WTC11 (cell line): ENCODE data around the gene ZMIZ1. TPM values are rescaled to one million over a fixed set of nuclear protein-coding genes. Genes with fewer than 3 reads are reported as not detected.

Experiments used
- ATAC-seq: fragments of 200-7000 bp; cut with Tn5 transposase; 2 replicates; pipeline ENCODE4 v1.10.0; 2021; ENCODE audit warnings: mild to moderate bottlenecking, moderate library complexity
- CTCF ChIA-PET: fragments of 300-600 bp; sonication (Branson Sonifier 250); formaldehyde crosslinking; loops from one replicate; lab custom pipeline; 2021; ENCODE audit warnings: antibody characterized with exemption; lab: Charles Lee
- POLR2A ChIA-PET: fragments of 350-600 bp; sonication (Branson Sonifier 250); formaldehyde crosslinking; loops from one replicate; lab custom pipeline; 2021; ENCODE audit warnings: antibody characterized with exemption; lab: Charles Lee
- DNase-seq: peaks from one replicate; pipeline ENCODE4 v3.0.0; 2021; ENCODE audit warnings: low spot score
- H3K27ac Mint-ChIP-seq: 2 replicates; pipeline ENCODE4 v1.8.0; 2021; ENCODE audit warnings: mixed read lengths
- H3K27me3 Mint-ChIP-seq: 2 replicates; pipeline ENCODE4 v1.8.0; 2021; ENCODE audit warnings: low read depth, mild to moderate bottlenecking, moderate library complexity, mixed read lengths
- H3K36me3 Mint-ChIP-seq: 2 replicates; pipeline ENCODE4 v1.8.0; 2021; ENCODE audit warnings: mixed read lengths
- H3K4me1 Mint-ChIP-seq: 2 replicates; pipeline ENCODE4 v1.8.0; 2022; ENCODE audit warnings: mixed read lengths
- H3K4me3 Mint-ChIP-seq: 2 replicates; pipeline ENCODE4 v1.8.0; 2021; ENCODE audit warnings: mild to moderate bottlenecking, moderate library complexity, mixed read lengths
- H3K9me3 Mint-ChIP-seq: 2 replicates; pipeline ENCODE4 v1.8.0; 2021; ENCODE audit warnings: mixed read lengths
- AR ChIP-seq: fragments of 250-450 bp; sonication (Bioruptor Pico); IDR thresholded peaks from 2 replicates; pipeline ENCODE4 v1.9.0; 2021; ENCODE audit warnings: mild to moderate bottlenecking
- ATF1 ChIP-seq: sonication (generic); formaldehyde crosslinking; IDR thresholded peaks from 2 replicates; pipeline ENCODE4 v1.8.1; 2023; ENCODE audit warnings: mild to moderate bottlenecking, moderate library complexity, missing genetic modification reagents
- ATF6 ChIP-seq: sonication (generic); formaldehyde crosslinking; IDR thresholded peaks from 2 replicates; pipeline ENCODE4 v1.8.1; 2023; ENCODE audit warnings: mild to moderate bottlenecking, missing genetic modification reagents
- CBFB ChIP-seq: sonication (generic); formaldehyde crosslinking; IDR thresholded peaks from 2 replicates; pipeline ENCODE4 v1.8.1; 2022; ENCODE audit warnings: mild to moderate bottlenecking, low read depth, missing genetic modification reagents
- EMX1 ChIP-seq: fragments of 250-450 bp; sonication (Bioruptor Pico); IDR thresholded peaks from 2 replicates; pipeline ENCODE4 v1.8.0; 2021; ENCODE audit warnings: mild to moderate bottlenecking
- FOXK1 ChIP-seq: sonication (generic); formaldehyde crosslinking; IDR thresholded peaks from 2 replicates; pipeline ENCODE4 v1.8.0; 2022; ENCODE audit warnings: mild to moderate bottlenecking, moderate library complexity, missing genetic modification reagents
- GABPB1 ChIP-seq: sonication (generic); formaldehyde crosslinking; IDR thresholded peaks from 2 replicates; pipeline ENCODE4 v1.8.1; 2023; ENCODE audit warnings: mild to moderate bottlenecking, missing genetic modification reagents
- GTF2I ChIP-seq: fragments of 250-450 bp; sonication (Bioruptor Pico); conservative IDR thresholded peaks from 2 replicates; pipeline ENCODE4 v1.4.0; 2021; ENCODE audit warnings: mild to moderate bottlenecking
- IRF2 ChIP-seq: sonication (generic); formaldehyde crosslinking; IDR thresholded peaks from 2 replicates; pipeline ENCODE4 v1.8.0; 2022; ENCODE audit warnings: low read depth, missing genetic modification reagents, borderline replicate concordance
- MAX ChIP-seq: sonication (generic); formaldehyde crosslinking; IDR thresholded peaks from 2 replicates; pipeline ENCODE4 v1.8.0; 2022; ENCODE audit warnings: mild to moderate bottlenecking, missing genetic modification reagents
- MYBL2 ChIP-seq: sonication (generic); formaldehyde crosslinking; IDR thresholded peaks from 2 replicates; pipeline ENCODE4 v1.8.1; 2023; ENCODE audit warnings: mild to moderate bottlenecking, moderate library complexity, missing genetic modification reagents
- NFATC4 ChIP-seq: fragments of 250-450 bp; sonication (Bioruptor Pico); IDR thresholded peaks from 2 replicates; pipeline ENCODE4 v1.9.0; 2021; ENCODE audit warnings: mild to moderate bottlenecking
- NFE2L1 ChIP-seq: sonication (generic); formaldehyde crosslinking; IDR thresholded peaks from 2 replicates; pipeline ENCODE4 v1.8.1; 2023; ENCODE audit warnings: missing genetic modification reagents
- NR1H2 ChIP-seq: sonication (generic); formaldehyde crosslinking; IDR thresholded peaks from 2 replicates; pipeline ENCODE4 v1.9.0; 2021; ENCODE audit warnings: mild to moderate bottlenecking, moderate library complexity, missing genetic modification reagents
- PREB ChIP-seq: sonication (generic); formaldehyde crosslinking; IDR thresholded peaks from 2 replicates; pipeline ENCODE4 v1.8.1; 2022; ENCODE audit warnings: mild to moderate bottlenecking, missing genetic modification reagents, moderate library complexity, borderline replicate concordance
- SOX15 ChIP-seq: fragments of 250-450 bp; sonication (Bioruptor Pico); IDR thresholded peaks from 2 replicates; pipeline ENCODE4 v1.9.0; 2021; ENCODE audit warnings: mild to moderate bottlenecking
- SP1 ChIP-seq: sonication (generic); formaldehyde crosslinking; conservative IDR thresholded peaks from 2 replicates; pipeline ENCODE4 v1.8.1; 2022; ENCODE audit warnings: missing genetic modification reagents
- TEAD4 ChIP-seq: sonication (generic); formaldehyde crosslinking; IDR thresholded peaks from 2 replicates; pipeline ENCODE4 v1.8.0; 2022; ENCODE audit warnings: mild to moderate bottlenecking, missing genetic modification reagents
- ZNF396 ChIP-seq: fragments of 250-450 bp; sonication (Bioruptor Pico); IDR thresholded peaks from 2 replicates; pipeline ENCODE4 v1.8.0; 2021; ENCODE audit warnings: mild to moderate bottlenecking, moderate library complexity, borderline replicate concordance
- ZNF512 ChIP-seq: sonication (generic); formaldehyde crosslinking; IDR thresholded peaks from 2 replicates; pipeline ENCODE4 v1.8.1; 2022; ENCODE audit warnings: missing genetic modification reagents, borderline replicate concordance
- ZSCAN18 ChIP-seq: fragments of 250-450 bp; sonication (Bioruptor Pico); IDR thresholded peaks from 2 replicates; pipeline ENCODE4 v2.1.2; 2022; ENCODE audit warnings: mild to moderate bottlenecking, moderate library complexity
- total RNA-seq: library from RNA; stranded (reverse); gene quantifications from 3 replicates; pipeline ENCODE4 v1.2.3, GENCODE V29; 2021

Gene ZMIZ1
- total RNA-seq, 1 experiment from 2014 or later, result 44.4 TPM

- TF ChIP-seq GTF2I (CRISPR knock-in tag) (no peak), NR1H2 (CRISPR knock-in tag) (no peak), ZNF512 (no peak), EMX1 (CRISPR knock-in tag) (no peak), ZSCAN18 (CRISPR knock-in tag) (no peak), PREB (CRISPR knock-in tag) (no peak), ZNF396 (CRISPR knock-in tag) (no peak), NFATC4 (CRISPR knock-in tag) (no peak), ATF6 (CRISPR knock-in tag) (no peak), MAX (no peak), AR (CRISPR knock-in tag) (no peak), SOX15 (CRISPR knock-in tag) (no peak), NFE2L1 (CRISPR knock-in tag) (no peak)
These were observed 215.5 kb downstream of the ZMIZ1 start (continued) for GRCh38 chr10:79284158-79284871.

GRCh38 chr10:79285315-79286197 lies 216.8 kb downstream of the ZMIZ1 start:
- H3K9me3 Mint-ChIP-seq, result no peaks in the 10 kb centered on the region
- peak overlapping the region; percentile 60; the same call in 1 of the 2 replicates for H3K27ac Mint-ChIP-seq
- H3K36me3 Mint-ChIP-seq, result peaks cover 12% of the 10 kb centered on the region
- H3K27me3 Mint-ChIP-seq, result no peaks in the 10 kb centered on the region
- POLR2A ChIA-PET, result no interaction called here
- DNase-seq (no peak), ATAC-seq (no peak)
- CTCF ChIA-PET, result interaction anchor here (0.9 kb wide), 1 partner anchor 7 kb away, joined by 3 read pairs; no protein-coding TSS in a partner anchor
- no peak overlapping the region for H3K4me3 Mint-ChIP-seq
- H3K4me1 Mint-ChIP-seq, result peaks cover 6% of the 10 kb centered on the region; the same call in 1 of the 2 replicates
- no peak for TF ChIP-seq IRF2 (CRISPR knock-in tag)
- no peak for TF ChIP-seq ATF6 (CRISPR knock-in tag)
- TF ChIP-seq NR1H2 (CRISPR knock-in tag), result no peak
- no peak for TF ChIP-seq FOXK1 (CRISPR knock-in tag)
- TF ChIP-seq ATF1 (CRISPR knock-in tag), result no peak
- TF ChIP-seq PREB (CRISPR knock-in tag), result no peak
- no peak for TF ChIP-seq GABPB1
- no peak for TF ChIP-seq CBFB (CRISPR knock-in tag)
- TF ChIP-seq MYBL2, result no peak
- TF ChIP-seq NFE2L1 (CRISPR knock-in tag), result no peak
- TF ChIP-seq TEAD4 (CRISPR knock-in tag), result no peak
- TF ChIP-seq SP1 (CRISPR knock-in tag), result no peak
